GM18508 (cell line): ENCODE data around the gene NINJ2.

Source experiments
- ATAC-seq: cut with Tn5 transposase; IDR thresholded peaks from one replicate; pipeline ENCODE4 v1.9.1; 2021; ENCODE audit warnings: moderate number of reproducible peaks; ENCODE audit not compliant: insufficient read depth, unreplicated experiment

The NINJ2 gene

DNA sequence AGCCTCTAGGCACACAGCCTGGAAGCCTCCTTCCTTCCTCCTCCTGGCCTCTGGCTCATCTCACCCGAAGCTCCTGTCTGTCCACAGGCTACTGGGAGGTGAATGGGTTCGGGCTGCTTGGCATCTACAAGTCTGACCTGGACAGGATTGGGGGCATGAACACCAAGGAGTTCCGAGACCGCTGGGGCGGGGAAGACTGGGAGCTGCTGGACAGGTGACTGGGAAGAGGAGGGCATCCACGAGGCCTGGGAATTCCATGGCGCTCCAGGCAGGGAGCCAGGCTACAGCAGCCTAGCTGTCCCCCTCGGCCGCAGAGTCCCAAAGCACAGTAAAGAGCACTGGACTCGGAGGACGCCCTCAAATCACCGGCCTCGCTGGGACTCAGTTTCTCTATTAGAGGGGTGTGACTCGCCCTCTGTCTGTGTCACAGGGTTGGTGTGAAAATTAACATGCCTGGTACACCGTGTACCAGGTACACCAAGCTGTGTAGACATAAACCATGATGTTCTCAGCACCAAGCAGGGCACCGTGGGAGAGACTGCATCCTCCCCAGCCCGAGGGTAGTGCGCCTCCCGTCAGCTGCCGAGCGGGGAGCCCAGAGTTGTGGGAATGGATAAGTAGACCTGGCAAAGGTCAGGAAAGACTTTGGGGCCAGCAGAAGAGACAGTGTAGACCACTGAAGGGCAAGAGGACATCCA is 103.9 kb downstream of the NINJ2 start:
- no peak for ATAC-seq

DNA sequence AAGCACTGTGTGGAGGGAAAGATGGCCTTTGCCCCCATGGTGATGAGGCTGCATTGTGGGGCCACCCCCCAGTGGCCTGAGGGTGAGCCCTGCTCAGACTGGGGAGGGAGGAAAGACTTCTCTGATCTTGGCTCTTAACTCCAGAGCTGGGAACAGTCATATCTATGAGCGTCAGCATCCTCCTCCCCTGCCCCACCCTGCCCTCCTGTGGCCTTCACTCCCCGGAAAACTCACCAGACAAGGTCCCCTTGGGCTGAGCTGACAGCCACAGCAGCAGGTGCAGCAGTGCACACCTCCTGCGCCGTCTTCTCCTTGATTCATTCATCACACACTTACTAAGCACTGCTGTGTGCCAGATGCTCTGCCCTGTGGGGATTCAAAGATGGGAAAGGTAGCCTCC is 104.7 kb downstream of the NINJ2 start:
- no peak for ATAC-seq

DNA sequence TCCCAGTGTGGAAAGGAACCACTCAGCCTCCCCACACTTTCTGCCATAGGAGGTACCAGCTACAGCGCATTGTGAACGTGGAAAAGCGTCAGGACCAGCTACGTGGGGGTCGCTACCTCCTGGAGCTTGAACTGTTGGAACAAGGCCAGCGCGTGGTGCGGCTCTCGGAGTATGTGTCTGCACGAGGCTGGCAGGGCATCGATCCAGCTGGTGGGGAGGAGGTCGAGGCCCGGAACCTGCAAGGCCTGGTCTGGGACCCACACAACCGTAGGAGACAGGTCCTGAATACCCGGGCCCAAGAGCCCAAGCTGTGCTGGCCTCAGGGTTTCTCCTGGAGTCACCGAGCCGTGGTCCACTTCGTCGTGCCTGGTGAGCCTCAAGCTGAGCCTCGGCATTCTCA is 106.7 kb downstream of the NINJ2 start:
- ATAC-seq = no peak

DNA sequence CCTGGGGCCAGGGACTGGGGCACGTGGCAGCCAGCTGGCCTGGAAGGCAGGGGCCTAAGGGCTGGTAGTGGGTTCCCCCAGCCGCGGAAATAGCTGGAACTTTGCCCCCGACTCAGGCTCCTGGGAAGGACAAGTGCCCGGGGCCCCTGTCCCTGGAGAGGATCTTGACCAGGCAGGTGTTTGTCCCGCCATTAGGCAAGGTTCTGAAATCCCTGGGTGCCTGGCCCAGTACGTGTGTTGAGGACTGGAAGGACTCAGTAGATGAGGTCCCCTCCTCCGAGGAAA is 109.3 kb downstream of the NINJ2 start:
- no peak for ATAC-seq

DNA sequence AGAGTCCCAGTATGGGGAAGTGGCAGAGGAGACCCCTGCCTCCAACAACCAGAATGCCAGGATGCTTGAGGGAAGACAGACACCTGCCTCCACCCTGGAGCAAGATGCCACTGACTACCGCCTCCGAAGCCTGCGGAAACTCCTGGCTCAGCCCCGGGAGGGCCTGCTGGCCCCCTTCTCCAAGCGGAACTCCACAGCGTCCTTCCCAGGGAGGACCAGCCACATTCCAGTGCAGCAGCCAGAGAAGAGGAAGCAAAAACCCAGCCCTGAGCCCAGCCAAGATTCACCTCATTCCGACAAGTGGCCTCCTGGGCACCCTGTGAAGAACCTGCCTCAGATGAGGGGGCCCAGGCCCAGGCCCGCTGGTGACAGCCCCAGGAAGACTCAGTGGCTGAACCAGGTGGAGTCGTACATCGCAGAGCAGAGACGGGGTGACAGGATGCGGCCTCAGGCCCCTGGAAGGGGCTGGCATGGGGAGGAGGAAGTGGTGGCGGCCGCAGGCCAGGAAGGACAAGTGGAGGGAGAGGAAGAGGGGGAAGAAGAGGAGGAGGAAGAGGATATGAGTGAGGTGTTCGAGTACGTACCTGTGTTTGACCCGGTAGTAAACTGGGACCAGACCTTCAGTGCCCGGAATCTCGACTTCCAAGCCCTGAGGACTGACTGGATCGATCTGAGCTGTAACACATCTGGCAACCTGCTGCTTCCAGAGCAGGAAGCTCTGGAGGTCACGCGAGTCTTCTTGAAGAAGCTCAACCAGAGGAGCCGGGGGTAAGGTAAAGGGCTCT is 109.8 kb downstream of the NINJ2 start:
- no peak for ATAC-seq

DNA sequence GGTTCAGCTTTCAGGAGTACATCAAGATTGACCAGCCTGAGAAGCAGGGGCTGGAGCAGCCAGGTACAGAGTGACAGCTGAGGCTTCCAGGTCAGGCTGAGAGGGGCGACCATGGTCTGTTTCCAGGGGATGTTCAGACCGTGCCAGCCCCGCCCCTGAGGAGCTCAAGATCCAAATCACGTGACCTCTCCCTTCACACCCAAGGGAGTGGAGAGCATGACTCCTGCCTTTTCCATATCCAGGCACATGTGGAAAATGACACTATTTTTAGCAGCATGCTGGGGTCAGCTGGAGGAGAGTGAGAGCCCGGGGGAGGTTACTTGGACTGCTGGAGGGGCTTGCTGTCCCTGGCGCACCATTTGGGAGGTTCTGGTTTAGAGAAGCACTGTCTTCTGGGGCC is 110.8 kb downstream of the NINJ2 start:
- no peak for ATAC-seq

DNA sequence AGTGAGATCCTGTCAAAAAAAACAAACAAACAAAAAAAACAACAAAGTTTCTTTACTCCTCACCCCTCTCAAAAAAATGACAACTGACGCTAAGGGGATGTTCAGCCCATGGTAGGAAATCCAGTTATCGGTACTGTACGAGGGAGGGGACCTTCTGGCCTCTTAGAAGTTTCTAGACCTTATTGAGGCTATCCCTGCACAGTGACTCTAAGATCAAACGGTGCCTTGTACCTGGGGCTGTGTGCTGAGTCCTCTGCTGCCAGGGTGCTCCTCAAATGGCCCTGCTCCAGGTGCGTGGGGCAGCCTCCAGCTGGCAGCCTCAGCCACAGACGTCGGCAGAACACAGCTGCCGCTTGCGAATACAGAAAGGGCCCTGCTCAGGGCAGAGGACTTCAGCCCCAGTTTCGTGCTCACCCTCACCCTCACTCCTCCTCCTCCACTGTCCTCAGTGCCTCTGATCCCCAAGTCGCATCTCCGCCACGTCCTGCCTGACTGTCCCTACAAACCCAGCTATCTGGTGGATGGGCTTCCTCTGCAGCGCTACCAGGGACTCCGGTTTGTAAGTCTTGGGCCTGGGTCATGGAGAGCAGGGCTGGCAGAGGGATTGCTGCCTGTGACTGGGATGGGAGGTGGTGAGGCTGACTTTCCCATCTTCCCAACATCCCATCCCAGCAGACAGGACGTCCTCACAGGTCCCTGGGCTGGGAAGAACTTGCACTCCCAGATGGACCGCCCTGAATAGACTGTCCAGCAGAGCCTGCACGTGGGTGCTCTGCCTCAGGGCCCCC is 112.6 kb downstream of the NINJ2 start:
- no peak for ATAC-seq

DNA sequence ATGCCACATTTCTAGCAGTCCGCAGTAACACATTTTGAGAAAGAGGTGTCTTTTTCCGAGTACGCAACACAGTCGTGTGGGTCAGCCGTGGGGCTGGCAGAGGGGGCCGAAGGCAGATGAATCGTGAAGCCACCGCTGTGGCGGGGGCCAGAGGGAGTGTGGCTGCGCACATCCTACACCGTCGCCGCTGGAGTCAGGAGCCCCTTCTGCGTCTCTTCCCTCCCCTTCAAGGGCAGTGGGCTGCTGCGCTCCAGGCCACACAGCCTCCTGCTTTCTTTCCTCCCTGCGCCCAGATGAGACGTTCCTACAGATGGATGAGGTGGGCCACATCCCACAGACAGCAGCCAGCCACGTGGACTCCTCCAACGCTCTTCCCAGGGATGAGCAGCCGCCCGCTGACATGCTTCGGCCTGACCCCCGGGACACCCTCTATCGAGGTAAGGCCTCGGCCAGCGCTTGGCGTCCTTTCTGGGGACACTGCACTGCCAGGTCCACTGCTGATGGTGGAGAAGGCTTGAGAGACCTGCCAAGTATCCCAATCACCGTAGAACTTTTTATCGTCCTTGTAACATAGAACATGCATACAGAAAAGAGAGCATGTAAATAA is 113.7 kb downstream of the NINJ2 start:
- no peak for ATAC-seq

DNA sequence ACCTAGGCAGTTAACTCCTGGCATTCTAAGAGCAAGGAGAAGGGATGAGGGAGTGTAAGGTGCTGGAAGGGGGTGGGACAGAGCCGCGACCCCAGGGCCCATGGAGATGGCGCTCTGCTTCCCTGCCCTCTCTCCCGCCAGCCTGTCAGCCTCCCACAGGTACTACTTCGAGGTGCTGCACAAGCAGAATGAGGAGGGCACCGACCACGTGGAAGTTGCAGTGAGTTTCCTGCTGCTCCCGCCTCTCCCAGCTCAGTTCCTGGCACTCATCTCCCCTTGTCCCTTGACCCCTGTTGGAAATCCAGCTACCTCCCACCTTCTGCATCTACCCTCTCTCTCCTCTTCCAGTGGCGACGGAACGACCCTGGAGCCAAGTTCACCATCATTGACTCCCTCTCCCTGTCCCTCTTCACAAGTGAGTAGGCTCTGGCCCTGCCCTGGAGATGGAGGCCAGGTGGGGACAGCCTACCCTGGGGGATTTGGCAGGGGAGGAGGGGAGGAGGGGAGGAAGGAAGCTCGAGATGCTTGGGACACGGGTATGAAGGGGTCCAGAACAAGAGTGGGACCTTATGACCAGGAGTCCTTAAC is 115.3 kb downstream of the NINJ2 start:
- ATAC-seq = no peak

DNA sequence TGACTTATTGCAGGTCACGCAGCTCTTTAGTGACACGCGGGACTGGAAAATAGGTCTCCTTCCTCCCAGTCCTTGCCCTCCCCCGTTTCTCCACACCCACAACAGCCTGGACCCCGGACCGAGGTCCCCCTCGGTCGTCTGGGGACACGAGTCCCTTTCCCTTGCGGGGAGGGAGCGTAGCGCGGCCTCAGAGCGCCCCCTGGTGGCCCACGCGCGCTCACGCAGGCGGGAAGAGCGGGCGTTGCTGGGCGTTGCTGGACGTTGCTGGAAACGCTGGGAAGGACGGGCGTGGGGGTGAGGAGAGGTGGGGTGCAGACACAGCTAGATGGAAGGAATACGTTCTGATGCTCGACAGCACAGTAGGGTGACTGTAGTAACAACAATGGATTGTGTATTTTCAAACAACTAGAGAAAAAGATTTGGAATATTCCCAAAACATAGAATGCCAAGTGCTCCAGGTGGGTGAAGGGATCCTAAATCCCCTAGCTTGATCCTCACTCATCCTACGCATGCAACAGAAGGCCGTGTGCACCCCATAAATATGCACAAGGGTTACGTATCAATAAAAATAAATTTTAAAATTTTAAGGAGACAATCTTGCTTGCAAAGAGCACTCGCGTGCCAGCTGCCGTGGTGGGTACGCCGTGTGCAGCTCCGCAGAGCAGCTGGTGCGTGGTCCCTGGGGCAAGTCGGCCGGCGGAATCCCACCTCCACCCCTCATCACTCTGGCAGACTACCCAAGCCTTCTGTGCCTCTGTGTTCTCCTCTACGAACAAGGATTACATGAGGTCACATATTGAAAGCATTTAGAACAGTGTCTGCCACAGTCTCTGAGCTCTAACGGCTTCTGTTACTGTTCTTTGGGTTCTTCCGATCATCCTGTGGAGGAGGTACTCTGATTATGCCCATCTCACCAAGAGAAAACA is 116.1 kb downstream of the NINJ2 start:
- ATAC-seq = no peak

DNA sequence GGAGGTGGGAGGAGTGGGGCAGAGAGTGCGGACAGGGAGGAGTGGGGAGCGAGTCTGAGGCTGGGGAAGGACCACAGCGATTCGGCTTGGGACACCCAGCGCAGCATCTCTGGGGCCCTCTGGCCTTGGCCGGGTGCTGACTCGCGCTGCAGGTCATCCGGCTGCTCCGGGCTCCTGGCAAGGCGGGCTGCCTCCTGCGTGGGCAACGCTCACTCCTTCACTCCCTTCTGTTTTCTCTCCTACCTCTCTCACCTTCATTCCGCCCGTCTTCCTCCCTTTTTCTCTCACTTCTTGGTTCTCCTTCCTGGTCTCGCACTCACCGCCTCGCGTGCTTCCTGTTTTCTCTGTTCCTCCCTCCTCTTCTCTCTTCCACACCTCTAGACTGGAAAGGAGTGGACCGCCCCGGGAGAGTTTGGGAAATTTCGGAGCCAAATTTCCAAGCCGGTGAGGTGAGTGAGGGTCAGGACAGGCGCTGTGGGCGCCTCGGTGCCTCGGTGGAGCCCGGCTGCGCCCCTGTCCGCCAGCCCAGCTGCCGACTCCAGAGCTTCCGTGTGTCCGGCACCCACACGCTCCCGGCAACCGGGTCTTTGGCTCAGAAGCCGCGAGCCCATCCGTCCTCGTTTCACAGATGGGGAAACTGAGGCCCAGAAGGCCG is 116.9 kb downstream of the NINJ2 start:
- ATAC-seq = no peak

DNA sequence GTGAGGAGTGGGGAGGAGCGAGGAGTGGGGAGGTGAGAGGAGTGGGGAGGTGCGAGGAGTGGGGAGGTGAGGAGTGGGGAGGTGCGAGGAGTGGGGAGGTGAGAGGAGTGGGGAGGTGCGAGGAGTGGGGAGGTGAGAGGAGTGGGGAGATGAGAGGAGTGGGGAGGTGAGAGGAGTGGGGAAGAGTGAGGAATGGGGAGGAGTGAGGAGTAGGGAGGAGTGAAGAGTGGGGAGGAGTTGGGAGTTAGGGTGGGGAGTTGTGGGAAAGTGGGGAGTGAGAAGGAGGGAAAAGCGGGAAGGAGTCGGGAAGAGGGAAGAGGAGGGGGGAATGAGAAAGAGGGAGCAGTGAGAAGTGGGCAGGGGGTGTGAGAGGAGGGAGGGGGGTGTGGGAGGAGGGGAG is 117.4 kb downstream of the NINJ2 start:
- ATAC-seq = no peak

DNA sequence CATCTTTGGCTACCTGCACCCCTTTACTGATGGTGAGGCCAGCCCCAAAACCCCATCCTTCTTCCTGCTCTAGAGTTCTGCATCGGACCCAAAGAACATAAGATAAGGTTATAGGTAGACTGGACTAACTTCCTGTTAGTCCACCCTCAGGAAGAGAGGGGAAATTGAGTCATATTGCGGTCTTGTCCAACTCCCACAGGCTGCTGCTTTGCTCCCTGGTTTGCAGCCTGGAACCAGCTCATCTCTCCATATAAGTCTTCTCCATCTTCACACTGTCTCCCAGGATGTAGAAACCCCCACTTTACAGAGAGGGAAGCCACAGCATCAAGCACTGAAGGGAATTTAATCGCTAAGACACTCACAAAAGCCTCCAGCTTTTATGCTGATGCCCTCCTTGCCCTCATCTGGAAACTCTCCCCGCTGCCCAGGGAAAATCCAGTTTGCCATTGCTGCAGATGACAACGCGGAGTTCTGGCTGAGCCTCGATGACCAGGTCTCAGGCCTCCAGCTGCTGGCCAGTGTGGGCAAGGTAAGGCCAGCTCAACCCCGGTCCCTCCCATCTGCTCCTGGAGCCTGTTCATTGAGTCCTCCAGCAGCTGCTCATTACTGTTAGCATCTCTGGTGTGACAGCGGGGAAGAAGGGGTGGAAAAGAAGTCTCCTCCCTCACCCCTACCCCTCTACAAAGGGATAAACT is 118.2 kb downstream of the NINJ2 start:
- no peak for ATAC-seq

DNA sequence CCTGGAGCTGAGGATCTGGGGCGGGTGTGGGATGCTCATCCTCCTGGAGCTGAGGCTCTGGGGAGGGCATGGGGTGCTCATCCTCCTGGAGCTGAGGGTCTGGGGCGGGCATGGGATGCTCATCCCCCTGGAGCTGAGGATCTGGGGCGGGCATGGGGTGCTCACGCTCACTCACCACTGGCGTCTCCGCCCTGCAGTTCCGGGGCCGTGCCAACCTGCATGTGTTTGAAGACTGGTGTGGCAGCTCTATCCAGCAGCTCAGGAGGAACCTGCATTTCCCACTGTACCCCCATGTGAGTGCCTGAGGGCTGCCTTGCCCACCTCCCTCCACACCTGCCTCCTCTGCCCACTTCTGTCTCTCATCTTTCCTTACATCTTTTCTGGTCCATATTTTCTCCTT is 119.1 kb downstream of the NINJ2 start:
- ATAC-seq = no peak

DNA sequence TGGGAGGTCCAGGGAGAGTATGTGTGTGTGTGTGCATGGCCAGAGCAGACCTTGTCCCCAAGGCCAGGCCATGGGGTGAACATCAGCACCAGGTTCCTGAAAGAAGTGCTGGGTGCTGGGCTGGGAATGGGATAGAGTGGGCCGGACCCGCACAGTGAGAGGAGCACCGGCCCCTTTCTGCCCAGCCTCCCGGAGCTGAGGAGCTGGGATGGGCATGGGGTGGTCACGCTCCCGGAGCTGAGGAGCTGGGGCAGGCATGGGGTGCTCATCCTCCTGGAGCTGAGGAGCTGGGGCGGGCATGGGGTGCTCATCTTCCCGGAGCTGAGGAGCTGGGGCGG is 120.2 kb downstream of the NINJ2 start:
- no peak for ATAC-seq

DNA sequence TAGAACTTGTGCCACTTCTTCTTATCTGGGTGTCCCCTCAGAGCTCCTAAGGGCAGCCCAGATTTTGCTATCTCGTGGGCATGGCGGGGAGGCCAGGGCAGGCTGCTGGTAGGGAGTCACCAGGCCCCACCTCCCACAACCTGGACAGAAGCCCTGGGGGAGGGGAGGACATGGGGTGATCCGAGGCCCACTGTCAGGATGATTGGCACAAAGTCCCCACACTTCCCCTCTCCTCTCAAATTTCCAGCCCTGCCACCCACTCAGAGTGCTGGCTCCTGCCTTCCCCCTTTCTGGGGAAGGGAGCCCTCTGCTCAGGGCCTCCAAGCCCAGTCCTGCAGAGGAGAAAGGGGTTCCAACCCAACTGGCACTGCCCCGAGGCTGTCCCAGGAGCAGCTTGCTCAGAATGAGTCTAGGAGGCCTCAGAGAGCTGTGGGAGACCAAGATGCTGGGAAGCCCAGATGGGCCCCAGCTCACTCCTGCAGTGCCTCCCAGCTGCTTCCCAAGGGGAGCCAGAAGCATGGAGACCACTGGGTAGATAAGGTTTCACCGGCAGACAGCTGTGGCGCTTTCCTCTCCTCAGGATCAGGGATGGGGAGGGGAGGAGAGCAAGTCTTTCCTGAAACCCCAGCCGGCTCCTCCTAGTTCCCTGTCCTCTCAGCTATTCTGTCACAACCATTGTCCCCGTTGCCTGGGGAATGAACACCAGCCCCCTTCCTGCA is 120.7 kb downstream of the NINJ2 start:
- ATAC-seq = no peak

DNA sequence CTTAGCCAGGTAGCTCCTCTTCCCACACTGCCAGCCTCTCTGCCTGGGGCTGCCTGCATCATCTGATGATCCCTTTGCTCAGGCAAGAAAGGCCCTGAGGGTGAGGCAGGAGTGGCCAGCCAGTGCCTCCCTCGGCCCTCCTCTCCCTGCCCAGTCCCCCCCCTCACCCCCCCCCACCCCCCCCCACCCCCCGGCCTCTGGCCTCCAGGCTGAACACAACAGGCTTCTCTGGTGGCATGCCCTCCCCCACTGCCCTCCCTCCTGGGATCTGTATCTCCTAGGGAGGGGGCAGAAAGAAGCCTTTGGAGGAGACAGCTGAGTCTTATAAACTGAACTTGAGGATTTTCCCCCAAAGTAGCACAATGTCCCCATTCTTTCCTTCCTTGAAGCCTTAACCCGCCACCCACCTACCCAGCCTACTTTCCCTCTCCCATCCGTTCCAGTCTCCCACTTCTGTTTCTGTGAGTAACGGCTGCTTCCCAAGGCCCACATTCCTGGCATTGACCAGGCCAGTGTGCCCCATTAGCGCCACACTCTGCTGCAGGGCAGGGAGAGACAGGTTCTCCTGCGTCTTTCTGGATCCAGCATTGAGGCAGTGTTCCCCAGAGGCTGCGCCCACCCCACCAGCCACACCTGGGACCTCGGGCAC is 121.4 kb downstream of the NINJ2 start:
- ATAC-seq = no peak
